Stimulated activated naive CD4-positive, alpha-beta T cell (primary cell): ENCODE data around the gene FHL2.

Experiments used
- DNase-seq, 6 experiments: peaks; one replicate each; lab custom pipeline; 2025; lab: John Stamatoyannopoulos, UW

The FHL2 gene

DNA sequence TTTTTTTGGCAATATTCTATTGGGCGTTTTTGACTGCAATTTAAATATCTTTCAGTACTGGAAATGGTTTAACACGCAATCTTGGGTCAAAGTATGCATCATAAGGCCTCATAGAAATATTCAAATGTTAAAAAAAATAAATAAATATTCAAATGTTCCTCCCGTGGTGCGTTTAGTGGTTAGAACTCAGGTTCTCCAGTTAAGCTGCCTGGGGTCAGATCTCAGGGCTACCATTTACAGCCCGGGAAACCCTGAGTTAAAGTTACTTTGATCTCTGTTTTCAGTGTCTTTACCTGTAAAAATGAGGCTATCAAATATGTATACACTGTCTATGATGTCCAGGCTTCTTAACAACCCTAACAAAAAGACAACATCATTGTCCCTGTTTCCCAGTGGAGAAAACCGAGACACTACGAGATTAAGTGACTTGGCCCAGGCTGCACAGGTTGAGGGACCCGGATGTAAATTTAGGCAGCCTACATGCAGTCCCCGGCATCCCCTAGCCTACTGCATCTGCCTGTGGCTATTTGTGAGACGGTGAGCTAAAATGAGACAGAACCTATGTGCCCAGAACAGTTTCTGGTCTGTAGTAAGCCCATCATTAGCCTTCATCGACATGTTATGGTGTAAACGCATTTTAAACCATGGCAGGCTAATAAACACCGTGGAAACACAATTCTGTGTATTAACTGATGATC is 1.7 kb downstream of the FHL2 start:
- DNase-seq = no peak

DNA sequence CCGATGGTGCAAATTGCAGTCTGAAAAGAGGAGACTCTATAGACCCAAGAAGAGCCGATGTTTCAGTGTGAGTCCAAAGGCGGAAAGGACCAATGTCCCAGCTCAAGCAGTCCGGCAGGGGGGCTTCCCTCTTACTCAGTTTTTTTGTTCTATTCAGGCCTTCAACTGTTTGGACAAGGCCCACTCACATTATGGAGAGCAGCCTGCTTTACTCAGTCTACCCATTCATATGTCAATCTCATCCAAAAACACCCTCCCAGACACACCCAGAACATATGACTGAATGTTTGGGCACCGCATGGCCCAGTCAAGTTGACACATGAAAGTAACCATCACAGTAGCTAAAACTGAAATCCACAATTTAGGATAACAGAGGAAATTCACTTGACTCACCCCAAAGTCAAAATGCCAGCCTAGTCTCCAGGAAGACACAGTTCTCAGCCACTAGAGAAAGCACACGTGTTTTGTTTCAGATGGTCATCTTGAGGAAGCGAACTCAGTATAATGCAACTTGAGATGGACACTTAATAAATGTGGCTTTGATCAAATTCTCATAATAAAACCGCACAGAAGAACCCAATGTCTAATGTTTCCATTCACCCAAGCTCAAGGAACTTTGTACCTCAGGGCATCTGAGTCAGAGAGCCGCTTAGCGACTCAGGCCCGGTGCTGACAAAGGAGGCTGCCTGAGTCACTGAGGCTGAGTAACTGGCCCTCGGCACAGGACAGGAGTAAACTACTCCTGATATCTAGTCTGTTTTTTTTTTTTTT is 2.4 kb downstream of the FHL2 start:
- no peak for DNase-seq

DNA sequence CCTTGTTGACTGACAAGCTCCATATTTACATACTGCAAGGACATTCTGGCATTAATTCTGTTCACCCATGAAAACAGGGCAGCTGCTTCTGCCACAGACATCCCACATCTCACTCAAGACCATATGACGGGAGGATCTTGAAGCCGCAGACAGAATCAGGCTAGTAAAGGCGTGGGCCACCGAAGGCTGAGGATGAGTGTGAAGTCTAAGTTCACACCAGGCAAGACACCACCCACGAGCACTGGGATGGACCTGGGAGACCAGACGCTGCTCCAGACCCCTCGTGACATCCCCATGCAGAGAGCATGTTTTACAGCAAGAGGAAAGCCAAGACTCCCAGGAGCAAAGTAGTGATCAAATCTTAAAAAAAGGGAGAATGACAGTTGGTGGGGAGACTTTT is 3.2 kb downstream of the FHL2 start:
- no peak for DNase-seq

DNA sequence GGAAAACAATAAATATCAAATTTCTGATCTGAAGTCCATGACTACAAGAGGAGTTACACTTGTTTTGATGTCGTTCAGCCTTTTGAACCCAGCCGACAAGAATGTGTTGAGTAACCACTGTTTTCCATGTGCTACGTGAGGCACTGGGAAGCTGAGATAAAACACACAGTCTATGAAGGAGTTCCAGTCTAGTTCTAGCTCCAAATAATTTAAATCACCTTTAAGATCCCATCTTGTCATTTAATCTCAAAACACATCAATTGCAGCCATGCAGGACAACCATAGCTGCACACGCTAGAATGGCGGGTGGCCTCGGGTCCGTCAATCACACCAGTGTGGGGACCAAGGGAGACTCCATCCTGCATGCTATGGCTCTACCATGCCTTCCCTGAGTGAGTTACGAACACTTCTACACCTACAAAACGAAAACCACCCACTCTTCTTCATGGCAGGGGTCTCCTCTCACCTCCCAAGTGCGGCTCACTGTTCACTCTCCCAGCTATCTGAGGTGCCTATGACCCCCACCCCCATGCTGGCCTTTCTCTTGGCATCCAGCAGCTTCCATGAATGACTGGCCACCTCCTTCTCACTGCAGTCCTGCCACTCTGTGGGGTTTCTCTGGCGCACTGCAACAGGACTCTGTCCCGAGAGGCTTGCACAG is 3.8 kb downstream of the FHL2 start:
- DNase-seq = no peak

DNA sequence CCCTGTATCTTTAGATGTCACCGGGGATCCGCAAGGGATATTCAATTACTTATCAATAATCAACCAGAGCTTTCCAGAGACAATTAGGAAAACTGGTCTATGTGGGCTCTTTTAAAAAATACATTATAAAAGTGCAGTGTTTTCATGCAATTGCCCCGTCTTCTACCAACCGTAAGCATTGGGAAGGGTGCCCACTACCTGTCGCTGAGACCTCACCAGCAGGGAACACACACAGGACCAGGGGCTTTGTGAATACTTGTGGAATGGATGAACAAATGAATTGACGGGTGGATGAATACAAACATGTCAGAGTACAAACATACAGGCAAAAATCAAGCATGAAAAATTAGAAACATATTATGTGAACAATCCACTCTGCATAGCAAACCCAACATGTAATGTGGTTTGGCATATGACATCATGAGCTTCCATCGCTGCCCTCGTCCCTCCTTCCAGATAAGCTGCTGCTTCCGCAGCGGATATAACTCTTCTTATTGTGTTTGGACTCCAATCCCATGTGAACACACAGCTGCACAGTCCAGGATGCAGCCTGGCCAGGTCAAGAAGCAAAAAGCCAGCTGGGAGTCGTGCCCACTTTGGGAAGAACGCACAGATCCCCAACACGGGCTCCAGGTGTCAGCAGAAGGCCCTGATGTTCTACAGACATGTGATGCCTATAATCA is 5.3 kb downstream of the FHL2 start:
- DNase-seq = no peak

DNA sequence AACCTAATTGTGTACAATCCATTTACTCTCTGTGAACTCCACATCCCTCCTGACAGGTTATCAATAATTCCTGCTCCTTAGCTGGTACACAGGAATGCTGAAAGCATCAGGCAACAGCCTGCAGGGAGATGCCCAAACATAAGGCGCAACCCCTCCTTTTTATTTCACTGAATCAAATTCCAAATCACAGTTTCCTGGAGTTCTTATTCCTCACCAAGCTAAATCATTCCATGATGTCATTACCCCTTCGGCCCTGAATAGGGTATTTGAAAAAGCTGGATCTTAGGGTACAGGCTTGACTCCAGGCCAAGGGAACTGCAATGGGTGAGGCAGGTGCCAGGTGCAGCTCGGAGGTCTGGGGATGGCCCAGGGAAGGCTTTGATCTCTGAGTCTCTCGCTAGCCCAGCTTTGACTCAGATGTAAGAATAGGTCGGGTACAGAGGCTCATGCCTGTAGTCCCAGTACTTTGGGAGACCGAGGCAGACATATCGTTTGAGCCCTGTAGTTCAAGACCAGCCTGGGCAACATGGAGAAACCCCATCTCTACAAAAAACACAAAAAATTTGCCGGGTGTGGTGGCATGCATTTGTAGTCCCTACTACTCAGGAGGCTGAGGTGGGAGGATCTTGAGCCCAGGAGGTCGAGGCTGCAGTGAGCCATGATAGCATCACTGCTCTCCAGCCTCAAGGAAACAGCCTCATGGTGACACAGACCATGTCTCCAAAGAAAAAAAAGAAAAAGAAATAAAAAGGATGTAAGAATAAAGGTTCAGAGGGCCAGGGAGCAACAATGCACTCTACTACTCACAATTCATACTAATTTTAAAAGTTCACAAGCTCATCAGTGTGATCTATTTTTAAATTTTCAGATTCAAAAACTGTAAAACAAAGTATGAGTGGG is 6.8 kb downstream of the FHL2 start:
- no peak for DNase-seq

DNA sequence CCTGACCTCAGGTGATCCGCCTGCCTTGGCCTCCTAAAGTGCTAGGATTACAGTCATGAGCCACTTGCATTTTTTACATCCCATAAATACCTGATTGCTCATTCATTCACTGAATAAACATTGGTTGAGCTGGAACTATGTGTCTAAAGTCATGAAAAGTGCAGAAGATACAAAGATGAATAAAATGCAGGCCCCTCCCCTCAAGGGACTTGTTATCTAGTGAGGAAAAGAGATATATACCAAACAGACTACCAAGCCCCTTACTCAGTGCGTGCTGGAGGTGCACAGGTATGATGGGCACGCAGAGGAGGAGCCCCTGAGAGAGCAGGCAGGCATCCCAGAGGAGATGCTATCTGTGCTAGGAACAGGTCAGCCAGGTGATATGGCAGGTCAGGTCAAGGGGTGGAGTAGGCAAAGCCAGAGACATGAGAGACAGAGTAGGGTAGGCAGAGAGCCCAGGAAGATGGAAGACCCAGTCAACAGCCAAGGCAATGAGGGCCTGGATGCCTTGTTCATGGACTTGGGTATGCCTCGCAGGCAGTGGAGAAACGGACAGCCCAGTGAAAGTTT is 7.7 kb downstream of the FHL2 start:
- no peak for DNase-seq

DNA sequence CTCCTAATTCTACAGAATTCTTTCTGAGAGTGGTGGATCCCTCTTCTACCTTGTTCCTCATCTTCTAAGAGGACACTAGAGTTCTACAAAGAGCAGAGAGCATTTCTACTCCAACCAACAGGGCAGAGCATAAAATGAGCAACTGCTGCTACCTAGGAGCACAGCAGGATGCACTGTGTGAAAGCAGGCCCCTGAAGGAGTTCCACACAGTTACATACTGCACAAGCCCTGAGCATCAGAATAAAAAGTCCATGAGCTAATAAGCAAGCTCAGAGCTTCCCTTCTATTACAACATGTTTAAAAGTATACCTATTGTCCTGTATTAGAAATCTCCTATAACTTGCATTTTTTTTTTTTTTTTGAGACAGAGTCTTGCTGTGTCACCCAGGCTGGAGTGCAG is 8.4 kb downstream of the FHL2 start:
- no peak for DNase-seq

DNA sequence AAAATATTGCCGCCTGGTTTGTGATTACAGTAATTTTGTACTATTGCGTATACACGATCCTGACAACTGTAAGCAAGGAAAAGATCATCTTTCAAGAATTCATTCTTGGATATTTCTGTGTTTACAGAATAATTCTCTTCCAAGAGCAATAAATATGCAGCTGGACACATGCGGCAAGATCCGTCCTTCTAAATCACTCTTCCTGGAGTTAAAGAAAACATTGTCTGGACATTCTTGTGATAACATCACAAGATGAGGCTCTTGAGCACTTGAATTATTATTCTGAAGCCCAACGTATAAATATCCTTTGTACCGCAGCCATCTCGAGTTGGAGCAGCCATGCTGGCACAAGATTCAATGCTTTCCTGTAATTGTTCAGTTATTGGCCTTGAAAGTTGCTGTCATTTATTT is 9.9 kb downstream of the FHL2 start:
- DNase-seq = no peak

DNA sequence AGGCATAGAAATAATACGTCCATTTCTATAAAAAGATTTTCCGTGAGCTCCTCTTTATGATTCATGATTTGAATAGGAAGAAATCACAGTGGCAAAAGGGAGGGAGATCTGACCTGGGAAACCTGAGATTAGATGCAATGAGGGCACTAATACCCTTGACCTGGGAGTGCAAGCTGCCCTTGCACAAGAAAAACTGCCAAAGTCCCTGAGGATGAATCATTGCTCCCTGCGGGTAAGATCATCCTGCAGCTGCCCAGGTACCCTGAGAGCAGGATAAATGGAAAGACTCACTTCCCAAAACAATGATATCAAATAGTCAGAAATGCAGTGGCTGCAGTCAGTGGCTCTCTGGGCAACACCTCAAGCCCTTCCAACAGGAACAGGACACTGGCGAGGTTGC is 11.6 kb downstream of the FHL2 start:
- DNase-seq = no peak

DNA sequence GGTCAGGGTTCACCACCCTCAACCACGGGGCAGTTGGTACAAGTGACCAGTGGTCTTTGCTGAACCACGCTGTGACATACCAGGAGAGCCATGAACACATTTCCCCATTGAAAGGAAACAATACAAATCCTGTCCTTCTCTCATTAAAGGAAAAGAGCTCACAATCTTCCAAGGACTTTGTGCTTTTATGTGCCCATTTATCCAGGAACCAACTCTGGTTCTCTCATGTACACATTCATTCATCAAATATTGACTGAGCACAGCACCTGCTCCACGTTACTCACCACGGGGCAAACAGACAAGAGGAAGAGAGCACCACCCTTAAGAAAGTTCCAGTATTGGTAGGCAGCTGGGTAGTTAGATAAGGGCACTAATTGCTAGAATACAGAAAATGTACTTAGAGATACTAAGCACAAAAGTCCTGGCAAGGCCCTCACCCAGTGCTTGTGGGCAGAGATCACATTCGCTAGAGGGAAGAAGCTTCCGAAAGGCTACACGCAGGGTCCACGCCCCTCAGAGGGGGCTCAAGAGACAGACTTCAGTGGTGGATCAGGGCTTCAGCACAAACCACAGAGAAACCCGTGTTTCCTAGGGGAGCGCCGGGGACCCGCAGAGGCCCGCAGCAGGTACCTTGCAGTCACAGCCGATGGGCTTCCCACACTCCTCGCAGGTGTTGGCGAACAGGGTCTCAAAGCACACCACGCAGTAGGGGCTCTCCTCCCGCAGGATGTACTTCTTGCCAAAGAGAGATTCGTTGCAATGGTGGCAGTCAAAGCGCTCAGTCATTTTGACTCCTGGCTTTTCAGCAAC is 12.9 kb downstream of the FHL2 start:
- DNase-seq = no peak

DNA sequence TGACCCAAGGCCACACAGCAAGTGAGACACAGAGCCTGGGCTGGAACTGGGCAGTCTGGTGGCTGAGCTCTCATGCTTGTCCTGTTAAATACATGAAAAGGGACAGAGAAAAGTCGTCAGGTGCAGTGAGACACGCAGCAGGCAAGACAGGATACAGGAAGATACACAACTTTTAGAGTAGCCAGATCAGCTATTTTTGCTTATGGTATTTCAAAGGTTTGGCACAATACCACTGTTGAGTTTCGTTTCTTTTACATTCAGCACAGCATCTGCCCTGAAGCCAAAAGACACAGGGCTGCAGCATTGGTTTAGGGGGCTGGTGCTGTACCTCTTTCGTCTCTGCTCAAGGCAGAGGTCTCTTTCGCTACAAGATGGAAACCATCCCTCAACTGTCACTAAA is 14.0 kb downstream of the FHL2 start:
- DNase-seq = no peak

DNA sequence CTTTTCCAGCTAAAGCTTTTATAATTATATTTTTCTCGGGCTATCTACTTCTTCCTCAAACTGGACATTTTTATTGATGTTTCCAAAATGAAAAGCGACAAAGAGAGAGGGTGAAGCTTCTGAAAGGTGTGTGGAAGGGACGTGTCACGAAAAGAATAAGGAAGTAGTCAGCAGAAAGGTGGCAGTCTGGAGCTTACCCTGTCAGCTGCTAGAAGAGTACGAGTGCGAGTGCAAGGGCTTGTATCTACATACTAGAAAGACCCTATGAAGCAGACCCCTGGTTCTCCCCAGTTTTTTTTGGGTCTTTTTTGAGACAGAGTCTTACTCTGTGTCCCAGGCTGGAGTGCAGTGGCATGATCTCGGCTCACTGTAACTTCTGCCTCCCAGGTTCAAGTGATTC is 14.6 kb downstream of the FHL2 start:
- DNase-seq = no peak

DNA sequence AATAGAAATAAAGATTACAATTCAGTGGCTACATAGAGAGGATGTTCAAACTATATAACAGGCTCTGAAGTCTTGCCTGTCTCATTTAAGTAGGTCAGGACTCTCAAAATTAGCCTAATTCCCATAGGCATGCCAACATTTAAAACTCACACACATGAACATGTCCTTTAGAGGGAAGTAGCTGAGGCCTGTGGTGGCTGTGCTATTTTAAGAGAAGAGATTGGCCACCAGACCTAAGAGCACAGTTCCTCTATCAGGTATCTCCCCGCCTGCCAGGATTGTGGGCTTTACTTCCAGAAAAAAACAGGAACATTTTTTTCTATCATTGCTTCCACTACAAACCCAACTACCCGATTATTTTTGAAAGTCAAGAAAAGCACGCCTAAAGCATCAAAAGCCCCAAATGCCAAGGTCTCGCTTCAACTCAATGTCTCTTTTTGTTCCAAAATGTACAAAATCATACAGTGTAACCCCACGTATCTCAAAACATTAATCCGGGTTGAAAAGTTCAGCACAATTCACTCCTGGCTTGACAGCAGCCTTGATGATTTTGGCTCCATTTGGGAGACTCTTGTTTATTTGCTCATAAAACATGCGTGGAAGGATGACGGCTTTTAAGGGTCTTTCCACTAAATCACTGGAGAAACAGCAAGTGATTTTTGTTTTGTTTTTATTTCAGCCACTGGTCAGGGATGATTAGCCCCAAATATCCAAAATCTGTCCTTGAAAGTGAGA is 15.3 kb downstream of the FHL2 start:
- DNase-seq = no peak

DNA sequence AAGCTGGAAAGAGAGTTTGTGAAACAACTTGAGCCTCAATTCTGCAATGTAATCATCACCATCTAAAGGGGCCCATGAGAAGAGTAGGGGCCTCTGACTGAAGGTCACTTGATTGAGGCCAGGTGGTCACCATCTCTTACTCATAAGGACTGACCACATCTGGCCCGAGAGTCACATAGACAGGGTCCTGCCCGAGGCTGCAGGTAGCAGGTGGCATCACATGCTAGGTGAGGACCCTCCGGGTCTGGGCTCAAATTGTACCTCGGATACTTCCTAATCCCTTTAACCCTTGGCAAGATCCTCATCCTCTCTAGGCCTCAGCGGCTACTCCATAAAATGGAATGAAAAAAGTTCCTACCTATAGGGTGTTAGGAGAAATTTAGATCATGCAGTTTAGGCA is 16.7 kb downstream of the FHL2 start:
- DNase-seq = no peak

DNA sequence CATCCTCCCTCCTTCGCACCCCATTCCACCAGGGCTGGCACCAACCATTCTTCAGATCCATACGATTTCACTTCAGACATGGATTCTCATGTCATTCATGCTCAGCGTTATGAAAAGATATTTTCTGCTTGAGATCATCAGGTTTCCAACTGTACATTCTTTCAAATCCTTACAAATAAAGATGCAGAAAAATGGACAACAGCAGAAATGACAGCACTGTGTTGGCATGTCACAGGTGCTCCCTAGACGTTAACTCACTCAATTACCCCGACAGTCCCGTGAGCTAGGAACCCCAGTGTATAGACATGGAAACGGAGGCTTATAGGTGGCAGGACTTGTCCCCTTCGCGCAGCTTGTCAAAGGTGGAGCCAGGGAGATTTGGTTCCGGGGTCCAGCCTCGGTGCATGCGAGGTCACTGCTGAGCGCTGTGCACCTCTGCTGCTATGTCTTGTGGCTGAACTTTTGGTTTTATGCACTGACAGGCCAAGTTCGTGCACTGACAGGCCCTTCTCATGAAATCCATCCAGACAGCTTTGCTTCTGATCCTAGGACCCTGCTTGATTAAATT is 17.7 kb downstream of the FHL2 start:
- no peak for DNase-seq

DNA sequence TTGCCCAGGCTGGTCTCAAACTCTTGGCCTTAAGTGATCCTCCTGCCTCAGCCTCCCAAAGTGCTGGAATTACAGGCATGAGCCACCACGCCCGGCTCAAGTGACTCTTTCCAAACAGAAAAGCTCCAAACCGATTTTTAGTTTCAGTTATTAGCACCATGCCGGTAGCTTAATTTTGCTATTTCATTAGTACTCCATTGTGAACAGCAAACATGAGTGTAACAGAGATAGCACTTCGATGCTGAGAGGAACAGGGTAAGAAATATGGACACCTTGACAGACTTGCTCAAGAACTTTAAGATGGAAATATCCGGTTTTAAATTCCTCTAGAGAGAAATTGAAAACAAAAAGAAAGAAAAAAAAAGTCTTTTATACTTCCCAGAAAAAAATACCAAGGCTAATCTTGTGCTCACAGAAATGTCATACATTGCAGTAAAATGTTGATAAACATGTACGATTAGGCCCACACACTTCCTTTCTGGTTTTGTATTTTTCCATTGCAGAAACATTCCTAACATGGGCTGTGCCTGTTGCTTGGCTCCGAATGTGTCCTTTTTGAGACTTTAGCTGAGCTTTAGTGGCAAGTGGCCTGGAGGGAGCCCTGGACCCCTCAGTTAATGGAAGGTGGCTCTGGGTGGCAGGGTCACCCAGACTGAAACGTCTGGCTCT is 18.3 kb downstream of the FHL2 start:
- no peak for DNase-seq

DNA sequence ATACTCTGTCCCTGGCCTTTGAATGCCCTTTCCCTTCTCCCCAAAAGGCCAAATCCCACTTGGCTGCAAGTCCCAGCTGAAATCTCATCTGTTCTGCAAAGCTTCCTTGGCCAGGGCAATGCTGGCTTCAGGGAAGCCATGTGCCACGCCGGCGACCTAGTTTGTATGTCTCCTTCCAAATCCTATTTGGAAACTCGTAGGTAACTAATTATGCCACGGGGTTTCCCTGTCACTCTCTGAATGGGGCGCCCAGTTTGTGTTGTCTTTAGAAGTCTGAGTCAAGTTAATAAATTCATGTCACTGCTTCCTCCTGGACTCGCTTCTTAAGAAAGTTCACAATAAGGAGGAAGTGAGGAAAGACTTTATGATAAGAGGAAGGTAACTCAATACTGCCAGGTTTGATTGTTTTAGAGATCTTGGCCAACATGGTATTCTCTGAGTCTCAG is 19.1 kb downstream of the FHL2 start:
- DNase-seq = no peak

DNA sequence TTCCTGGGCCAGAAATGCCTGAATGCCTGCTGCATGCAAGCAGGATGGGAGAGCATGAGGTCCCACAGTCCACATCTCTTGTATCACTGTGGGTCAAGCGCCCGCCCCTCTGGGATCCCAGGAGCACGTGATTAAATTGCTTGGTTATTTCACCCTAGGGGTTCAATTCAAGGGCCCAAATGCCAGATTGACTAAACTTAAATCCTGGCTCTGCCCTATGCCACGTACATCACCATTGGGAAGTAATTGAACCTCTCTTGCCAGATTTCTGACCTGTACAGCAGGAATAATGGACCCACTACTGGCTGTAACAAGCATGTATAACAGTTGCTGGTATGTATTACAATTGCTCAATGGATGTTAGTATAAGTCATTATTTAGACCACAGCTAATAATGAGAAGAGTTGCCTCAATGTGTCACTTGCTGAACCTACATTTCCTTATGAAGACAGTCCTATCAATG is 19.9 kb downstream of the FHL2 start:
- no peak for DNase-seq
